ENCODE measurements around the gene PYGM. TPM values are rescaled to one million over a fixed set of nuclear protein-coding genes. Genes with fewer than 3 reads are reported as not detected.
A peak's percentile ranks its signal among the peaks of the same experiment; 100 is the strongest.

The PYGM gene
- total and polyA plus RNA-seq, 2 of the 8 experiments (the other 6 are each of a cell fraction or from before 2014, with no cell fraction given) = 9.6 to 10.0 TPM

GRCh38 chr11:64743591-64744543 lies 15.9 kb downstream of the PYGM start, which contains the start of gene RASGRP2 (continued):
- TF ChIP-seq CHD2 (IDR thresholded peaks at IDR 0.05; ENCODE audit: low read length) (no peak), CHD1 (IDR thresholded peaks at IDR 0.05; ENCODE audit: low read depth, low read length) (no peak), KDM4A (IDR thresholded peaks at IDR 0.05; ENCODE audit: low read depth, low read length, severe bottlenecking) (peak; percentile 23), RAD21 (IDR thresholded peaks at IDR 0.05 in 1 of 2, conservative IDR thresholded peaks at IDR 0.05 in 1 of 2; ENCODE audit: low read depth in 2 of 2, low read length in 2 of 2) (peak; percentile 49 to 76; a peak in 3 of 4 replicates), FOSL1 (IDR thresholded peaks at IDR 0.05; ENCODE audit: insufficient read depth, low read depth, low read length) (no peak), SP1 (IDR thresholded peaks at IDR 0.05; ENCODE audit: low read depth, low read length) (no peak), TAF7 (optimal IDR thresholded peaks at IDR 0.05; ENCODE audit: borderline replicate concordance, low read depth, low read length) (no peak), SP4 (IDR thresholded peaks at IDR 0.05; ENCODE audit: low read length) (no peak), ATF2 (IDR thresholded peaks at IDR 0.05; ENCODE audit: low read length) (no peak), SRF (IDR thresholded peaks at IDR 0.05; ENCODE audit: low read depth, low read length) (no peak), SIX5 (IDR thresholded peaks at IDR 0.05; ENCODE audit: low read depth, low read length) (no peak), EZH2 (IDR thresholded peaks at IDR 0.05; ENCODE audit: low read depth, low read length, severe bottlenecking) (peak; percentile 44), KDM5A (IDR thresholded peaks at IDR 0.05; ENCODE audit: low read length) (no peak), NRF1 (IDR thresholded peaks at IDR 0.05; ENCODE audit: low read depth, low read length) (no peak), ZNF274 (IDR thresholded peaks at IDR 0.05; ENCODE audit: borderline replicate concordance, extremely low read depth, low read length) (no peak), SIRT6 (IDR thresholded peaks at IDR 0.05; ENCODE audit: low read length) (no peak)
